Measurements from ENCODE around the gene SLC27A5.

The SLC27A5 gene

DNA sequence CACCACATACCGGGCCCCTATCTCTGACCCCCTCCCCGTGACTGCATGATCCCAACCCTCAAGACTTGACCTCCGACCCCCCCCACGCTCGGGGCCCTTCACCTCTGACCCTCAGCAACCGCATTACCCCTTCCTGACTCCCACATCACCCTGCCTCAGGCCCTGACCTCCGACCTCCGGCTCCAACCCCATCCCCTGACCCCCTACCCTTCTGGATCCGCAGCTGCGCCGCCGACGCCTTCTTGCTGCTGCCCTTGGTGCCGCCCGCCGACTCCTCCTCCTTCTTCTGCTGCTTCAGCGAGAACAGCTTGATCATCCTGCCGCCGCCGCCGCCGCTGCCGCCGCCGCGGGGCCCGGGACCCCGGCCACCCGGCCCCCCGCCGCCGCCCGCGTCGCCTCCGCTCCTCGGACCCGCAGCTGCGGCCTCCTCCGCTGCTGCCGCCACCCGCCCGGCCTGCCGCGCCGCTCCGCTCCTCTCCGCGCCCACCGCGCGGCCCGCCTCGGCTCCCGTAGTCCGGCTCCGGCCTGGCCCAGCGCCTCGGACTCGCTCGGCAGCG, 46.4 kb upstream of the SLC27A5 start, which contains the start of gene UBE2M (continued):
- TF ChIP-seq ZNF16 (tag by site-specific recombination; IDR thresholded peaks at IDR 0.05; ENCODE audit: low read depth) (no peak), ZXDB (tag by site-specific recombination; IDR thresholded peaks at IDR 0.05) (peak; percentile 32; the same call in 1 of the 2 replicates)

- POLR2A ChIA-PET: interaction anchor here (2.1 to 4.0 kb wide), 2 partner anchors 12 to 38 kb away, joined by 13 to 62 read pairs; partner anchors contain the start of genes TRIM28 and ZBTB45
- CTCF ChIA-PET: interaction anchor here (0.7 to 1.2 kb wide), 4 partner anchors 15 to 190 kb away, joined by 3 to 4 read pairs (median 3); partner anchors contain the start of gene ZBTB45
- peak overlapping the region; percentile 89 for H3K4me3 ChIP-seq (ENCODE audit: low read depth, low read length)
- H3K9me3 ChIP-seq (ENCODE audit: control insufficient read depth, insufficient read depth, low read depth, low read length): no peaks in the 10 kb centered on the region
- peaks cover 17% of the 10 kb centered on the region for H3K4me1 ChIP-seq (ENCODE audit: control insufficient read depth, insufficient read depth, low read length)
- peaks cover 20 to 51% of the 10 kb centered on the region in 2 experiments for H3K36me3 ChIP-seq (ENCODE audit: control insufficient read depth in 2 of 2, insufficient read depth in 1 of 2, low read length in 2 of 2)
- TF ChIP-seq ZNF76 (tag by site-specific recombination; IDR thresholded peaks at IDR 0.05; ENCODE audit: borderline replicate concordance, low read depth) (0 out of 2 replicates have a peak, but pooled peaks have one; percentile 18), ZNF335 (tag by site-specific recombination; conservative IDR thresholded peaks at IDR 0.05) (peak; percentile 5), GLIS2 (tag by site-specific recombination; IDR thresholded peaks at IDR 0.05) (0 out of 2 replicates have a peak, but pooled peaks have one; percentile 21), ZNF639 (tag by site-specific recombination; IDR thresholded peaks at IDR 0.05) (no peak), IKZF3 (tag by site-specific recombination; IDR thresholded peaks at IDR 0.05) (no peak)
- H3K27ac ChIP-seq (ENCODE audit: extremely low read depth, low read depth, low read length): peak overlapping the region; percentile 99
Observed at GRCh38 chr19:58557221-58558065, 45.7 kb upstream of the SLC27A5 start.

DNA sequence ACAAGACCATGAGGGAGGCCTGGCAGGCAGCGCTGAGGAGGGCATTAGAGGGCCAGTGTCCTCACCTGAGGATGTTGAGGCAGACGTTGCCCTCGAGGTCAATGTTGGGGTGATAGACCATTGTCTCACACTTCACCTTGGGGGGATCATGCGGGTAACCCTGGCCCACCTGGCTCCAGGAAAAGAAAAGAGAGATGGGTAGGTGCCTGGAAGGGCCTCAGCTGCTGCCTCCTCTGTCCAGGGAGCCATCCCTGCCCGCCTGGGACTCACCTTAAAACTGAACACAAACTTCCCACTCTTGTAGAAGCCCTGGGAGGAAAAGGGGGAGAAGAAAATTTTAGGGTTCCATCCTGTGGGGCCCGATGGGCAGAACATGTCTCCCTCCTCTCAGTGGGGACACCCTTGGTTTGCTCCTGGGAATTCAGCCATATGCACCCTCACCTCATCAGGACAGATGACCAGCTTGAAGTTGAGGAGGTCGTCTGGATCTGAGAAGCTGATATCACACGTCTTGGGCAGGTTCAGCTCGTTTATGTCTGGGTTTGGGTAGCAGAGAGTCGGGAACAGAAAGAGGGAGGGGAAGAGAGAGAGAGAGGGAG, 44.9 kb upstream of the SLC27A5 start:
- TF ChIP-seq ZNF514 (tag by site-specific recombination; IDR thresholded peaks at IDR 0.05) (no peak), ZNF654 (tag by site-specific recombination; IDR thresholded peaks at IDR 0.05; ENCODE audit: low read depth) (no peak), ZNF248 (tag by site-specific recombination; IDR thresholded peaks at IDR 0.05) (no peak), ZNF302 (tag by site-specific recombination; IDR thresholded peaks at IDR 0.05; ENCODE audit: low read depth) (no peak), ZNF239 (tag by site-specific recombination; IDR thresholded peaks at IDR 0.05) (no peak), ZNF639 (tag by site-specific recombination; IDR thresholded peaks at IDR 0.05) (no peak)
- TF ChIP-seq, protein P1, sequence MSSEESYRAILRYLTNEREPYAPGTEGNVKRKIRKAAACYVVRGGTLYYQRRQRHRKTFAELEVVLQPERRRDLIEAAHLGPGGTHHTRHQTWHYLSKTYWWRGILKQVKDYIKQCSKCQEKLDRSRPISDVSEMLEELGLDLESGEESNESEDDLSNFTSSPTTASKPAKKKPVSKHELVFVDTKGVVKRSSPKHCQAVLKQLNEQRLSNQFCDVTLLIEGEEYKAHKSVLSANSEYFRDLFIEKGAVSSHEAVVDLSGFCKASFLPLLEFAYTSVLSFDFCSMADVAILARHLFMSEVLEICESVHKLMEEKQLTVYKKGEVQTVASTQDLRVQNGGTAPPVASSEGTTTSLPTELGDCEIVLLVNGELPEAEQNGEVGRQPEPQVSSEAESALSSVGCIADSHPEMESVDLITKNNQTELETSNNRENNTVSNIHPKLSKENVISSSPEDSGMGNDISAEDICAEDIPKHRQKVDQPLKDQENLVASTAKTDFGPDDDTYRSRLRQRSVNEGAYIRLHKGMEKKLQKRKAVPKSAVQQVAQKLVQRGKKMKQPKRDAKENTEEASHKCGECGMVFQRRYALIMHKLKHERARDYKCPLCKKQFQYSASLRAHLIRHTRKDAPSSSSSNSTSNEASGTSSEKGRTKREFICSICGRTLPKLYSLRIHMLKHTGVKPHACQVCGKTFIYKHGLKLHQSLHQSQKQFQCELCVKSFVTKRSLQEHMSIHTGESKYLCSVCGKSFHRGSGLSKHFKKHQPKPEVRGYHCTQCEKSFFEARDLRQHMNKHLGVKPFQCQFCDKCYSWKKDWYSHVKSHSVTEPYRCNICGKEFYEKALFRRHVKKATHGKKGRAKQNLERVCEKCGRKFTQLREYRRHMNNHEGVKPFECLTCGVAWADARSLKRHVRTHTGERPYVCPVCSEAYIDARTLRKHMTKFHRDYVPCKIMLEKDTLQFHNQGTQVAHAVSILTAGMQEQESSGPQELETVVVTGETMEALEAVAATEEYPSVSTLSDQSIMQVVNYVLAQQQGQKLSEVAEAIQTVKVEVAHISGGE (tag by site-specific recombination; conservative IDR thresholded peaks at IDR 0.05; ENCODE audit: low read depth): no peak
- TF ChIP-seq, protein P2, sequence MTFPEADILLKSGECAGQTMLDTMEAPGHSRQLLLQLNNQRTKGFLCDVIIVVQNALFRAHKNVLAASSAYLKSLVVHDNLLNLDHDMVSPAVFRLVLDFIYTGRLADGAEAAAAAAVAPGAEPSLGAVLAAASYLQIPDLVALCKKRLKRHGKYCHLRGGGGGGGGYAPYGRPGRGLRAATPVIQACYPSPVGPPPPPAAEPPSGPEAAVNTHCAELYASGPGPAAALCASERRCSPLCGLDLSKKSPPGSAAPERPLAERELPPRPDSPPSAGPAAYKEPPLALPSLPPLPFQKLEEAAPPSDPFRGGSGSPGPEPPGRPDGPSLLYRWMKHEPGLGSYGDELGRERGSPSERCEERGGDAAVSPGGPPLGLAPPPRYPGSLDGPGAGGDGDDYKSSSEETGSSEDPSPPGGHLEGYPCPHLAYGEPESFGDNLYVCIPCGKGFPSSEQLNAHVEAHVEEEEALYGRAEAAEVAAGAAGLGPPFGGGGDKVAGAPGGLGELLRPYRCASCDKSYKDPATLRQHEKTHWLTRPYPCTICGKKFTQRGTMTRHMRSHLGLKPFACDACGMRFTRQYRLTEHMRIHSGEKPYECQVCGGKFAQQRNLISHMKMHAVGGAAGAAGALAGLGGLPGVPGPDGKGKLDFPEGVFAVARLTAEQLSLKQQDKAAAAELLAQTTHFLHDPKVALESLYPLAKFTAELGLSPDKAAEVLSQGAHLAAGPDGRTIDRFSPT (tag by site-specific recombination; IDR thresholded peaks at IDR 0.05): 0 out of 2 replicates have a peak, but pooled peaks have one; percentile 53
- Histone ChIP-seq H3K36me3 (ENCODE audit: control insufficient read depth in 2 of 2, insufficient read depth in 1 of 2, low read length in 2 of 2) (peaks cover 25 to 51% of the 10 kb centered on the region in 2 experiments), H3K27ac (ENCODE audit: extremely low read depth, low read depth, low read length) (peak overlapping the region; percentile 99), H3K4me1 (ENCODE audit: control insufficient read depth, insufficient read depth, low read length) (peaks cover 17% of the 10 kb centered on the region), H3K4me3 (ENCODE audit: low read depth, low read length) (peak overlapping the region; percentile 89), H3K9me3 (ENCODE audit: control insufficient read depth, insufficient read depth, low read depth, low read length) (no peaks in the 10 kb centered on the region)
- POLR2A ChIA-PET: interaction anchor here (2.1 to 4.0 kb wide), 2 partner anchors 11 to 37 kb away, joined by 13 to 62 read pairs; partner anchors contain the start of genes TRIM28 and ZBTB45
- CTCF ChIA-PET: interaction anchor here (0.5 to 1.2 kb wide), 5 partner anchors 16 to 190 kb away, joined by 3 to 4 read pairs (median 3); partner anchors contain the start of gene ZBTB45
